NCI-H2196 treated with DMSO at 0.1 percent for 48 hours (cell line): ENCODE data around the gene LZTR1.
"Not testable (repeated sequence)": the region's sequence is repeated elsewhere in the genome, so short reads cannot be mapped to it uniquely, and the experiment has no call there.

Source experiments
- DNase-seq: peaks from one replicate; lab custom pipeline; 2025; ENCODE audit not compliant: unreplicated experiment; lab: John Stamatoyannopoulos, UW

The LZTR1 gene

DNA sequence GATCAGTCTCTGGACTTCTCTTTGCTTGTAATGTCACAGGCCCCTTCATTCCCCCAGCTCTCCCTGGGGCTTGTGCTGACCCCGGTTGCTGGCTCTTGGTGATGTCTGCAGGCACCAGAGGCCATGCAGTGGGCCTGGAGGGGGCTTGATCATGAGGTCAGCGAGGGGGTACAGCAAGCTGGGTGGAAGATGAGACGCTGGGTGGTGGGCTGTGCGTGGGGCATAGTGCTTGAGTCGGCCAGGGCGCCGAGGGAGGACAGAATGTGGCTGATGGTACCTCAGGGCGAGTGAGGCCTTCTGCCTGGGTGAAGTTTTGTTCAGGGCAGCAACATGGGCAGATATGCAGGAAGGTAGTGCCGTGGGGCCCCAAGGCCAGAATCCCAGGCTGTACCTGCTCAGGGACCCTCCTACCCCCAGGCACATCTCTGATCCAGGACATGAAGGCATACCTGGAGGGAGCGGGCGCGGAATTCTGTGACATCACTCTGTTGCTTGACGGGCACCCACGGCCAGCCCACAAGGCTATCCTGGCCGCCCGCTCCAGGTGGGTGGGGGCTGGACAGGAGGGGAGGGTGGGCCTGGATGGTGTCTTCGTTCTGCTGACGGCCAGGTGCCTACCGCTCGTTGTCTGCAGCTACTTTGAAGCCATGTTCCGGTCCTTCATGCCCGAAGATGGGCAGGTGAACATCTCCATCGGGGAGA is 13.4 kb downstream of the LZTR1 start:
- DNase-seq = no peak

DNA sequence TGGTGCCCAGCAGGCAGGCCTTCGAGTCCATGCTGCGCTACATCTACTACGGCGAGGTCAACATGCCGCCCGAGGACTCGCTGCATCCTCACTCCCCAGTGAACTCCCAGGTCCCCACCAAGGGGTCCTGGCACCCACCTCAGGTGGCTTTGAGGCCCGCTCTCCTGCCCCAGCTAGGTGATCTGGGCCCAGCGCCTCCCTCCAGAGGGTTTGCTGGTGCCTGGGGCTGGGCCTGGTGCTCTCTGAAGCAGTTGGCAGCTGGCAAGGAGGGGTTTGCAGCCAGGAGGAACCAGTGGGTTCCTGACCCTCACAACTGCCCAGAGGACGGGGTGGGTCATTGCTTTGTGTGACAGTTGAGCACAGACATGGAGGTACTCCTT is 13.9 kb downstream of the LZTR1 start:
- DNase-seq = no peak

DNA sequence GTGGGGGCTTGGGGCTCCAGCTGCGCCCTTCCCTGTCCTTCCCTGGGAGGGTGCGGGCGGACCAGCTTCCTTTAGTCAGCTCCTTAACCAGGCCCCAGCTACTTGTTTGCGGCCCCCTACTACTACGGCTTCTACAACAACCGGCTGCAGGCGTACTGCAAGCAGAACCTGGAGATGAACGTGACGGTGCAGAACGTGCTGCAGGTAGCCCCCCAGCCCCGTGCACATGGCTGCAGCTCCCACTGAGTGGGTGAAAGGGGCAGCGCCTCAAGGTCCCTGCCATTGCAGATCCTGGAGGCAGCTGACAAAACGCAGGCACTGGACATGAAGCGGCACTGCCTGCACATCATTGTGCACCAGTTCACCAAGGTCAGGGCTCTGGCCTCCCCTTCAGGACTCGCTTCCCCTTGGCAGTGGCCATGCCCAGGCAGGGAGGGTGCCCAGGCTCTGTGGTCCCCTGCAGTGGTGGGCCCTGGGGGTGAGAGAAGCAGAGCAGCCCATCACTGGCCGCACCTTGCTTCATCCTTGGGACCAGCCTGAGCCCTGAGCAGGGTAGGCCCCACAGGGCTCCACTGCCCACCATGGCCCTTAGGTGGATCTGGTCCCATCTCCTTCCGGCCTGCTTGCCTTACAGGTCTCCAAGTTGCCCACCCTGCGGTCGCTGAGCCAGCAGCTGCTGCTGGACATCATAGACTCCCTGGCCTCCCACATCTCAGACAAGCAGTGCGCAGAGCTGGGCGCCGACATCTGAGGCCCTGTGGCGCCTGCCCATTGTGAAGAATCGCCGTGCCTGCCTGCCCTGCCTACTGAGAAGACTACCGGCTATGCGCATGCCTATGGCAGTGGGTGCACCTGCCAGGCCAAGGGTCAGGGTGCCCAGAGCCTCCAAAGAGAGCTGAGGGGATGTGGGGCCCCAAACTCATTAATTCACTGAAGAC is 14.8 kb downstream of the LZTR1 start:
- no peak for DNase-seq

DNA sequence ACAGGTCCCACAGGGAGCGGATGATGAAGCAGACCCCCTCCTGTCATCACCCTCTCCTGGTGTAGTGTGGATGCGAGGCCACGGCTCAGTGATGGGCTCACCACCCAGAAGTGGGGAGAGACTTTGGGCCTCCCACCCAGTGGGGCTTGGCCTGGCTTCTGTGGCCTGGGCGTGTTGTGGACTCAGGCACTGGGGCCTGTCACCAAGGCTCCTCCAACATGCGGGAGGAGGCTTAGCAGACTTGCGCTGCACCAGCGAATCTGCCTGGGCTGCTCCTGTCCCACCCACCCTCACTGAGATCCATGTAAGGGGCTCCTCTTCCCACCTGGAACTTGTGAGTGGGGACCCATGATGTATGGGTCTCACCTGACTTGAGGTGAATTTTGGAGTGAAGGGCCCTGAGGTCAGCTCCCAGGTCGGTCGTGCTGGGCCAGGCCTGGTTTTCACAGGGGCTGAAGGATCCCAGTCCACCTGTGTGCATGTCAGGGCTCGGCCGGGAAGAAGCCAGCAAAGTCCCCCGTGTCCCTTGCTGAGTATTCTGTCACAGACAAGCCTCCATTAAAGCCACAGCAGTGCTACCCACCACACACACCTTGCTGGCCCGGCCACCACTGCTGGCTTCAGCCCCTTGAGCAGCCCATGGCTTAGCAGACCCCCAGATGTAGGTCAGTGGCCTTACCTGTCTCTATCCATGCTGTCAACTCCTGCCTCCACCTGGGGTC is 15.6 kb downstream of the LZTR1 start:
- DNase-seq = no peak

DNA sequence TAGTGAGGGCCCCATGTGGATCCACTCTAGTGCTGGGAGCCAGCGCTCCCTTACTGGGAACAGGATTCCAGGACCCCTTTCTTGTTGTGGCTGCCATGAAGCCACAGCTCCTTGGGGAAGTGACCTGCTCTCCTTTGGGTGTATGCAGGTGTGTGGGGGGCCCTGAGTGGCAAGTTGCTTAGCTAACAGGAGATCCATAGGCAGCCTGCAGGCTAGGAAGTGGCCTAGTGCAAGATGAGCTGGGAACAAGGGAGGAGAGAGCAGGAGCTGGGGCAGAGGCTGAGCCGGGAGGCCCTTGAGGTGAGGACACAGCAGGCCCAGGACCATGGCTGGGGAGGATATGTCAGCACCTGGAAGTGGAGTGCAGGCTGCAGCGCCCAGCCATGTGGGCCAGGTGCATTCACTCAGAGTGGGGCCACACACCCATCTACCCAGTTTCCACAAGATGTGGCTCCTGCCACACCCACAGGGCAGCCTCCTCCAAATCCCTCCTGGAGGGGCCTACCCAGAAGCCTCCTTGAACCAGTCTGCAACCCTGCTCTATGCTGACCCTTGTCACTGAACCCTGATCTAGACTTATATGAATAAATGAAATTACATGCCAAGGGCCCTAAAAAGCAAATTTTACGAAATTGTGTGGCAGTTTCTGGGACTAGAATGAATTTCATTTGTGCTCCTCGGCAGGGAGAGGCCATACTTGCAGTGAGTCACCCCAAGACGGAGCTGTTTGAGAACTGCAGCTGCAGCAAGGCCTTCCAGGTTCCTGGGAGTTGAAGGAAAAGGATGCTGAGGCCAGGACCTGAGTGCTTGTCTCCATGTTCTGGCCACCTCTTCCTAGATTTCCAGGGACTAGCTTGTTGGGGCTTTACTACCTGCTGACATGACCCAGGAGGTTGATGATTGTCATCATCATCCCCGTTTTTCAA is 16.6 kb downstream of the LZTR1 start:
- DNase-seq = no peak

DNA sequence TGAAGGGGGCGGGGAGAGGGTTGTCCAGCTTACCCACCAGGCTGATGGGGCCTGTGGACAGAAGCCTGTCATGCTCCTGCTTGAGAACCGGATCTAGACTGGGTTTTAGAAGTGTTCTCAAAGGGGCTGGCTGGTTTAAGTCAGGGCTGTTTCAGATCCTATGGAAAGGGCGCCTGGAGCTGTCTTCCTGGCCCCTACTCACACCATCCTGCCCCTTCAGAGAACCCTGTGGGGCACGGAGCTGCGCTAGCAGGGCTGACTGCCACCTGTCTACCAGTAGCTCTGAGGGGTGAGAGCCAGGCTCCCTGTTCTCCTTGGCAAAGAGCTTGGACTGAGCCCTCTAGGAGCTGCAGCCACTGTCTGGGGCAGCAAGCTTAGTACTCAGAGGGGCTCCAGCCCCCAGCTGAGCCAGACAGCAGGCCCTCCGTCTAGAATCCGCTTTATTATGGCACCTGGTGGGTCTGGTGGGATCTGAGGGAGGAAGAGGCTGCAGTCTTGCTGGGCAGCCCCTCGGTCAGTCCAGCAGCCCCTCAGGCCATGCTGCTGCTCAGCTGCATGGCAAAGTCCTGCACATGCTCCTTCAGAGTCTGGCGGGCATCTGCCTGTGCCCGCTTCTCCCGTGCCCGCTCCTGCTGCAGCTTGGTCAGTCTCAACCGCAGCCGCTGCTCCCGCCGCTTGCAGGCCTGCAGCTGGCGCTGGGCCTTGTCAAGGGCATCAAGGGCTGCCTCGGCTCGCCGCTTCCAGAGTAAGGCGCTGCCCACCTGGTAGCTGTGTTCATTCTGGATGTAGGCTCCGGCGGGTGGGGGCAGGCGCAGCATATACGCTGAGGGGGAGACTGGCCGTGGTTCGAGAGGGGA is 17.5 kb downstream of the LZTR1 start:
- no peak for DNase-seq

DNA sequence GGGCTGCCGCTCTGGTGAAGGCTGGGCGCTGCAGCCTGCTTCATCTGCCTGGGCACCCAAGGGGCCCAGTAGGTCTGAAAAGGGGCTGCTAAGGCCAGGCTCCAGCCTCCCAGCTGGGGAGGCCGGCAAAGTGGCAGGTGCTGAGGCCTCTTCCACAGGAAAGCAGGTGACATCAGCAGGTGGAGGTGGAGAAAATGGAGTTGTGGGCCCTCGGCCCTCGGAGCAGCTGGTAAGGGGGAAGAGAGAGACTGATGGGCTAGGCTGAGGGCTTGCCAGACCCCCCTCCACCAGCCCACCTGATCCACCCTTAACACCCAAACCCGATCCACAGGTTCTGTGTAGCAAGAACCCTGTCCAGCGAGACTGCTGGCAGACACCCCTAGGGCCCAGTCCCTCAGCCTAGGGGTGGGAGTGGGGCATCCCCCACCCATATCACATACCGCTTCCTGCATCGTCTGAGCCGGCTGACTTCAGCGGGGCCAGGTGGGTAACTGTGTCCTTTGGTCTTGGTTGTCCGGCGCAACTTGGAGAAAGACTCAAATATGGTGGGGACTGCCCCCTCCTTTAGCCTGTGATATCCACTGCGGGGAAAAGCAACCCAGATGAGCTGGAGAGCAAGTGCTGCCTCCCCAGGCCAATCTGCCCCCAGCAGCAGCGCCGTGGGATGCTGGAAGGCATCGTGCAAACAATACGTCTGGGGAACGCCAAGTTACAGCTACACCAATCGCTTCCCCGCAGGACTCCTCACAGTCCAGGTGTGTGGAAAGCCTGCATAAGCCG is 18.3 kb downstream of the LZTR1 start:
- no peak for DNase-seq

DNA sequence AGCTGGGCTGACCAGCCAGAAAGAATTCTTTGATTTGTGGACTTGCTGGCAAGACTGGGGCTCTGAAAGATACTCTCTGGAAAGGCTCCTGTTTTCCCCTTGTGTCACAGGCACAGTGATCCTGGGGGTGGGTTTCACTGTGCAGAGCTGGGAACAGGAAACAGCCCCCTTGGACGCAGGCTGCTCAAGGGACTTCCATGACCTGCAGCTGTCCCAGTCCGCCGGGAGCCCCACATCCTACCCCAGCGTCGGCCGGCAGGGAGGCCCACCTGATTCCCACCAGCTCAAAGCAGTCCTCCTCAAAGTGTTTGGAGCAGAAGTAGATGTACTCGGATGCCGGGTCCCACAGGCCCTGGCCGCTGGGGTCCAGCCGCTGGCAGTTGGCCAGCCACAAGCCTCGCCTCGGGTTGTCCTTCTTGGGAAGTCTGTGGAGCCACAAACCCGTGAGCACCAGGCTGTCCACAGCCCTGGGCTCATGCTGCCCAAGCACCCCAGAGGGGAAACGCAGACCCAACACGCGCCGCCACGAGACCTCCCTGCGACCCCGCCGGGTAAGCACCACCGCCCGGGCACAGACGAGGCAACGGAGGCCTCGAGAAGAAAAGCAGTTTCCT is 19.0 kb downstream of the LZTR1 start:
- no peak for DNase-seq

DNA sequence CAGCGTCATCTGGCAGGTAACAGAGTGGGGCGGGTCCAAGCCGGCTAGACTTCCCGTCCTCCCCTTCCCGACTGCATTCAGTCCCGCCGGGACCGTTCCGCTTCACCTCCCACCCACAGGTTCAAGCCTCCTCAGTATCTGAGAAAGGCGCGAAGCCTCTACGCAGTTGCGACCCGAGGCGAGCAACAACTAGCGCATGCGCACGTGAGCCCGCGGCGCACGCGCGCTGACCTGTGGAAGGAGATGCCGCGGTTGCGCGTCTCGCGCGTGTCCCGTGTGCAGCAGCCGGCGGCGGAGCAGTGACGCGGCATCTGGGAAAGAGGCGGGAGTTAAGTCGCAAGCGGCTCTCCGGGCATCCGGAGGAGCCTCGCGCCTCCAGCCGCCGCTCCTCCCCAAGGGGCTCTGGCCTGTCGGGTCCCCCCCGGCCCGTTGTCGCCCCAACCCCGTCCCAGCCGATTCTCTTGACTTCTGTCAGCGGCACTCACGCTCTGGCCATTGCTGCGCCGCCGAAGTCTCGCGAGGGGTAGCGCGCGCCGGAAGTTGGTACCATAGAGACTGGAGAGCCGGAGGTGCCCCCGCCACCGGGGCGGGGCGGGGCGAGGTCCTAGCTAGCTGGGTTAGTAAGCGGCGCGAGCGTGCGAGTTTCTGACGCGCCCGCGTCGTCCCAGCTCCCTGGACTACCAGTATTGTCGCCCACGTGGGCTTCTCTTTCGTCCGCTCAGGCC is 19.7 kb downstream of the LZTR1 start, which contains the start of gene THAP7:
THAP7 (minus strand) TSS at position 518 of the 725 bp plus-strand sequence; CDS start at position 311, 207 bp downstream.
- DNase-seq = peak; percentile 55

DNA sequence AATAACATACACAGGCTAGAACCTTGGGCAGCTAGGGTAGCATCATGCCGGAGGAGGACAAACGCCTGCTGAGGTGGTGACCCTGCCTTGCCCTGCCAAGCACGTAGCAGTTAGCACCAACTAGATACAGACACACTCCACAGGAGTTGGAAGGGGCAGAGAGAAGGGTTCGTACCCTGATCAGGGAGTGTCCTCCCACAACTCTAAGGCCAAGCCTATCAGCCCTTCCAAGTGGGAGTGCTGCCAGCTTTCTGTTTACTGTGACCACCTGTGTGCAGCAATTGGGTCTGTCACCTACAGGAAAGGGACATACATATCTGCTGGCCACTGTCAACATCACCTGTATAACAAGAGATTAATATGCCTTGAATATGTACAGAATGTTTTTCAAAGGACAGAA is 21.7 kb downstream of the LZTR1 start:
- DNase-seq = no peak

DNA sequence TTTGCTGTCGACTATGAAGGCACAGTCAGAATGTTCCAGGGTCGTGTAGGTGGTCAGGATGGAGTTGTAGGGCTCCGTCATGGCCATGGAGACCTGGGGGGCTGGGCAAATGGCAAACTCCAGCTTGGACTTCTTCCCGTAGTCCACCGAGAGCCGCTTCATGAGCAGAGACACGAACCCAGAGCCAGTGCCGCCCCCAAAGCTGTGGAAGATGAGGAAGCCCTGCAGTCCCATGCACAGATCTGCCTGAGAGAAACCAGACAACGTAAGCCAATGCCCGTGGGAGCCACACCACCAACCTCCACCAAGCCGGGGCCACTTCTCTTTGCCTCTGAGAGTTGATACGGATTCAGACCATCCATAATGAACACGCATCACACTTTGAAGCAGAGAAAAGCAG is 27.1 kb downstream of the LZTR1 start:
- not testable (repeated sequence) for DNase-seq

DNA sequence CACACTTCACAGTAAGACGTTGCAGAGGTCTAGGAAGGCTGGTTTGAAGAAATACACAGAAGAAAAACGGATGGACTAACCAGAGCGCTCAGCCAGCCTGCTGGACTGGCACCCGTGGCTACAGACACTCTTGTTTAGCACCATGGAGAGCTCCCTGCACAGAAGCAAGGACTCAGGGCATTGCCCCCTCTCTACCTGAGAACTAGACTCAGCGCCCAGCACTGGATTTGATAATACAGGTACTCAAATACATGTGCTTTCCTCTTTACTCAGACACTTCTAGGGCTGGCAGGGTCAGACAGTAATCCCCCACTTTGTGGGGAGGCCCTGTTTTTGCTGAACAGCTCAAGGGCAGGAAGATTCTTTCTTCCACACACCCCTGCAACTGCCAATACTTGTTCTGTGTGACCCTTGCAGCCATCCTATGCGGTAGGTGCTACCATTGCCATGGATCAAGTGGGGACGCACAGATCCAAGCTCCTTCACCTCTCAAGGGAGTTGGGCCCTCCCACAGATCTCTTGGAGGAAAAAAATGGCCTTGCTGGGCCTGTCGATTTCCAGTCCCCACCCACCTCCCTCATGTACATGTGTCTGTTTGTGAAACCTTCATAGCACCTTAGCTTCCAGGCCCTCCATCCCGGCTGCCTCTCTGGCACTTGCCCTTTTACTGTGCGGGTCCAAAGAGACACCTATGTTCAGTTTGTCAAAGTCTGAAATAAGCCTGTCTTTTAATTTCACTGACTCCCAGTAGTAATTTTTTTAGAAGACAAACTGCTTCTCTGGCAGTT is 27.7 kb downstream of the LZTR1 start:
- no peak for DNase-seq

DNA sequence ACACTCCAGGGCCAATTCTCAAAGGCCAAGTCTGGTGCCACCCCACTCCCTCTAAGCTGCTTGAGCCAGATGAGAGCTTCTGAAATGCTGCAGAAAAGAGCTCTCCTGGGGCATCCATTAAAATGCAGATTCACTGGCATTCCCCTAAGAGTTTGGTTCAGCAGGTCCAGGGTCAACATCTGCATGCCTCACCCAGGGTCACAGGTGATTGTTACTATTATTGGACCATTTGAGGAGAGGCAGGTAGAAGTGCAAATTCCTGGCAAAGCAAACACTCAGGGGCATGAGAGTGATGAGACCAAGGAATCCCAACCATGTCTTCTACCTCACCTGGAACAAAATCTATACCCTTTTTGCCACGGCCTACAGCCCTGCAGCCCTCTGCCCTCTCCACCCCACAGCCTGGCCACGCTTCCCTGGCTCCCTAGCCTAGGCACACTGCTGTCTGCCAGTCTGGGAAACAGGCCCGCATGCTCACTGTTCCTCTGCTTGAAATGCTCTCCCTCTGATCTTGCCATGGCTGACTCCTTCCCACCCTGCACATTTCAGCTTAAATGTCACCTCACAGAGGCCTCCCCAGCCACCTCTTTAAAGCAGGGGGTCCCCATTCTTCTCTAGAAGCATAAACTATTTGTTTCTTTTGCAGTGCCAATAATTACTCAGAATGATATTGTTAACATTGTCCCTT is 28.5 kb downstream of the LZTR1 start:
- DNase-seq = no peak

DNA sequence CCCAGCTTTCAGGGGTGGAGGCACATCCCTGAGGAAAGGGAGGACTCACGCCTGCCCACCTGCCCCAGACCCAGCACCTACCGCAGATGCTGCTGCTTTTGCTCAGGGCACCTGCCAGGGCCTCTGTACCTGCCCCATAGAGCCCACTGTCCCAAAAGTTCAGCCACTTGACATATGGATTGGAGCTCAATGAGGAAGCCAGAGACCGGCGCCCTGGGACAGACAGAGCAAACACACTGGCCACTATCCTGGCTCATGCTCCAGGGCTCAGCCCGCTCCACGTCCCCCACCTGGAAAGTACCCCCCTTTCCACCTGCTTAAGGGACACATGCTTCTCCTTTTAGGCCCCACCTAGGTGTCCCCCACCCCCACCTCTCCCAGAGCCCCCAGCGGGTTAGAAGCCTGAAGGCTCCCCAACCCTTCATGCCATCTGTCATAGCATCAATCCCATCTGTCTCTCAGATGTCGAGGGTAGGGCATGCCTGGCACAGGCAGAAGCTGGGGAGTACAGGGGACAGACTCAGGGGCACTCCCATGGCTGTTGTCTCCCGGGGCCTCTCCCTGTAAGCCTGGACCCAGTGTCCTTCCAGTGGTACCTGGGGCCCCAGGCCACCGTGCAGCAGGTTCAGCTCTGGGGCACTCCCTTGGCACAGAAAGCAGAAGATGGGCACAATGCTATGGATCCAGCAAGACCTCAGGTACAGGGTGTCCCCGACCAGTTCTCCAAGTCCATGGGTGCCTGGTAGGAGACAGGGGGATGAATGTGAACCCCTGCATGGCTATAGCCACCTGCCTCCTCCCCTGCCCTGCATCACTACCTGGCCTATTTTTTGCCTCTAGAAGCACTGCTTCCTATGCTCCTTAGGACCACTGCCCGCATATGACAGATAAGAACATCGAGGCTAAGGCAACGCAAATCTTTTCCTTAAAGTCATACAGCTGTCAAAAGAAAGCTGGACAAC is 30.6 kb downstream of the LZTR1 start:
- no peak for DNase-seq

DNA sequence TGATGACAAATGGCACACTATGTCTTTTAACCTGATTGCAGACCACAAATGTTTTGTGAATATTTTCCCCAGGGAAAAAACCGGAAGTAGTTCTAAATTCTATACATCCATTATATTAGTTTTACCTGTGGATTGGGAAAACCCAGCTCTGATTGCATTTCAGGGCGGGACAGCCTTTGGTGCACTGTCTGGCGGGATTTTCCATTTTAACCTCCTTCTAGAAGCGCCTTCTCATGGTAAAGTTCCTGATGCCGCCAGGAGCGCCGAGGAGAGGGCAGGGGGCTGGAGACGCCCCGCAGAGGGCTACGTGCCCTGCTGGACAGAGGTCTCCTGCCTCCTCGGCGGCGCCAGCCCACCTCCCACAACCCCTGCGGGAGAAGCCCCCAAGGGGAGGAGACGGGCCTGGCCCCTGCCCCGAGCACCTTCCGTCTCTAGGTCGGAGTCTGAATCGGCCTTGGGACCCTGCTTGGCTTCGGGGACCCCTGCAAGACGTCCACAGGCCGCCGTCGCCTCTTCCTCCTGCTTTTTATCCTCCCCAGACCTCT is 31.6 kb downstream of the LZTR1 start:
- DNase-seq = no peak
